WERI-Rb-1 (cell line): ENCODE data around the gene GPR171.

Experiments used
- DNase-seq: peaks from one replicate; pipeline ENCODE4 v3.0.0-alpha.2; 2020
- H3K27ac ChIP-seq: fragments of 250-450 bp; sonication (Bioruptor Pico); 2 replicates; pipeline ENCODE4 v1.5.1; 2020; ENCODE audit warnings: mild to moderate bottlenecking, moderate library complexity
- H3K27me3 ChIP-seq: fragments of 250-450 bp; sonication (Bioruptor Pico); 2 replicates; pipeline ENCODE4 v1.5.1; 2021; ENCODE audit warnings: mild to moderate bottlenecking, low read depth, moderate library complexity; ENCODE audit not compliant: insufficient read depth, severe bottlenecking
- H3K36me3 ChIP-seq: fragments of 250-450 bp; sonication (Bioruptor Pico); 2 replicates; pipeline ENCODE4 v1.5.1; 2020; ENCODE audit warnings: mild to moderate bottlenecking, moderate library complexity
- H3K4me3 ChIP-seq: 2 replicates; pipeline ENCODE4 v1.5.1; 2011; ENCODE audit warnings: low read depth, mild to moderate bottlenecking, control low read depth, low read length
- H3K9me3 ChIP-seq: fragments of 250-450 bp; sonication (Bioruptor Pico); 2 replicates; pipeline ENCODE4 v1.5.1; 2021; ENCODE audit warnings: mild to moderate bottlenecking, moderate library complexity; ENCODE audit not compliant: severe bottlenecking
- TF ChIP-seq, protein P1 (sequence below): IDR thresholded peaks from 2 replicates; pipeline ENCODE4 v1.5.1; 2011; ENCODE audit warnings: low read depth, mild to moderate bottlenecking, control low read depth, inconsistent platforms, low read length

Gene GPR171

DNA sequence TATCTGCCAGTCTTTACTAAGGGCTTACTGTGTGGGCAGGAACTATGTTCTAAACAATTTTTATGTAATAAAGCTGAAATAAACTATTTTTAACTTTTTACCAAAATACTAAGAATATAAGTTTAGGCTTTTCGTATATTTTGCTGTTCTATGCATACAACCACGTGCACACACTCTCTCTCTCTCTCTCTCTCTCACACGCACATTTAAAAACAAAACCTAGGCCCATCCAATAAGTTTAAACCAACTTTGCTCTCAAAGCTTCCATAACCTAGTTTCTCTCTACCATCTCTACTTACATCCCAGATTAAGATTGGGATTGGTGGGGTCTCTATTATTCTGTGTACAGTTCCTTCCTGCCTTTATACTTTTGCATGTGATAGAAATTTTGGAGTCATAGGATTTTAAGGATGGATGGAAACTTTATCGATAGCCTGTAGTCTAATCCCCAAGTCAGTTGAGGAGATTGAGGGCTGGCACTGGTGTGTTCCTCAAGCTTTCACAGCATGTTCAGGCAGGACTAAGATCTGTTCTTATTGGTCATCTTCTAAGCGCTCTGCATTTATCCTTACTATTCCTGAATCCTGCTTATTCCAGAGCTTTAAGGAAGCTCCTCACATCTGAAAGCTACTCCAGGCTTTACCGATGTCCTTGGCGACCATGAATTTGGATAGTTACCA lies 1.8 kb downstream of the GPR171 start:
- DNase-seq = no peak

DNA sequence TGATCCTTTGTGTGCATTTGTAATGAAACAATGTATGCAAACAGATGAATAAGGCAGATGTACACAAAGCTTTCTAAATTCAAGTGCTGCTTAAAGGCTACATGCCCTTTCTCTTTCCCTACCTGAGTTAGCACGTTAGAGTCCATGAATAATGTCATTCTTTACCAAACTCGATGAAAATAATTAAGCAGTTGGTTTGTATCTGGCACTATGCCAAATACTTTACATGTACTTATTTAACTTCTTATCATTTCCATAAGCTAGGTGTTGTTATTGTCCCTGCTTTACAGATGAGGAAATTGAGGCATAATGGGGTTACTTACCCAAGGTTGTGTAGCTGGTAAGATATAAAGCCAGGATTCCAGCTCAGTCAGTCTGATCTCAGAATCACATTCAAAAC lies 2.4 kb downstream of the GPR171 start:
- DNase-seq = no peak
- no peaks in the 10 kb centered on the region for H3K9me3 ChIP-seq
- TF ChIP-seq, protein P1, sequence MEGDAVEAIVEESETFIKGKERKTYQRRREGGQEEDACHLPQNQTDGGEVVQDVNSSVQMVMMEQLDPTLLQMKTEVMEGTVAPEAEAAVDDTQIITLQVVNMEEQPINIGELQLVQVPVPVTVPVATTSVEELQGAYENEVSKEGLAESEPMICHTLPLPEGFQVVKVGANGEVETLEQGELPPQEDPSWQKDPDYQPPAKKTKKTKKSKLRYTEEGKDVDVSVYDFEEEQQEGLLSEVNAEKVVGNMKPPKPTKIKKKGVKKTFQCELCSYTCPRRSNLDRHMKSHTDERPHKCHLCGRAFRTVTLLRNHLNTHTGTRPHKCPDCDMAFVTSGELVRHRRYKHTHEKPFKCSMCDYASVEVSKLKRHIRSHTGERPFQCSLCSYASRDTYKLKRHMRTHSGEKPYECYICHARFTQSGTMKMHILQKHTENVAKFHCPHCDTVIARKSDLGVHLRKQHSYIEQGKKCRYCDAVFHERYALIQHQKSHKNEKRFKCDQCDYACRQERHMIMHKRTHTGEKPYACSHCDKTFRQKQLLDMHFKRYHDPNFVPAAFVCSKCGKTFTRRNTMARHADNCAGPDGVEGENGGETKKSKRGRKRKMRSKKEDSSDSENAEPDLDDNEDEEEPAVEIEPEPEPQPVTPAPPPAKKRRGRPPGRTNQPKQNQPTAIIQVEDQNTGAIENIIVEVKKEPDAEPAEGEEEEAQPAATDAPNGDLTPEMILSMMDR = no peak
- H3K4me3 ChIP-seq = no peak overlapping the region
- no peaks in the 10 kb centered on the region for H3K36me3 ChIP-seq
- no peaks in the 10 kb centered on the region for H3K27me3 ChIP-seq
- H3K27ac ChIP-seq = no peak overlapping the region

More for the DNA sequence above, 1.8 kb downstream of the GPR171 start:
- no peak overlapping the region for H3K27ac ChIP-seq
- no peaks in the 10 kb centered on the region for H3K9me3 ChIP-seq
- H3K4me3 ChIP-seq = no peak overlapping the region
- no peaks in the 10 kb centered on the region for H3K36me3 ChIP-seq
- TF ChIP-seq, protein P1 = no peak
- H3K27me3 ChIP-seq = no peaks in the 10 kb centered on the region

DNA sequence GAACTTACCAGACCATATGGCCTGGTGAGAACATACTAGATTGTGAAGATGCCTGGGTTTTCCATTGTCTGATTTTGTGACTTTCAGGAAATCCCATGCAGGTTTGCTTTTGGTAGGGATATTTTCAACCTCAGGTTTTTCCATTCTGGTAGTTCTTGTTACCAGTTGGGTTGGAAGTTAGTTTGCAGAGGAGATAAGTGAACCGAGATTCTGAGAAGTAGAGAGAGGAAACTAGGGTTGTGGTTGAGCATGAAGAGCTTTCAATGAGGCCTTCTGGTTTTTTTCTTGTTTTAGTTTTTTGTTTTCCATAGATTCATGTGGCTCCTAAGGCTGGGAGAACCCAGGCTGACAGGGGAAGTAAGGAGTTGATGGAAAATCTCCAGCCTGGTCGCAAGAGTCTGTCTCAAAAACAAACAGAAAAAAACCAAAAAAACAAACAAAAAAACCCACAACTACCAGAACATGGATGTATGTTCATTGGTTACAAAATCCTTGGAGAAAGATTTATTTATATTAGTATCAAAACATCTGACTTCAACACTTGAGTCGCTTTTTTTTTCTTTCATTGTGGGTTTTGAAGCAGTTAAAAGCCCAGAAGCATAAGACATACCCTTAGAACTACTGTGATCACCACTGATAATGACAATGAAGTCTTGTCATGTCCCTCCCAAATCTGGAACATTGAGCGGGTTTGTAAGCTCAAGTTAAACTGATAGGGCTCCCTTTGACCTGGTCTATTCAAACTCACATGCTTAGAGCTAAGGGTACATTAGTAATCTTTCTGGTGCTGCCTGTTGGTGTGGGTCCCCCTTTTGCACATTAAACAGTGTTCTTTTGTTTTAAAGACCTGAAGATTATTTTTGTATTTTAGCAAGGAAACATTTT lies 3.2 kb downstream of the GPR171 start:
- no peaks in the 10 kb centered on the region for H3K27me3 ChIP-seq
- no peaks in the 10 kb centered on the region for H3K9me3 ChIP-seq
- H3K36me3 ChIP-seq = no peaks in the 10 kb centered on the region
- H3K27ac ChIP-seq = no peak overlapping the region
- no peak for DNase-seq
- no peak overlapping the region for H3K4me3 ChIP-seq
- TF ChIP-seq, protein P1 = no peak

DNA sequence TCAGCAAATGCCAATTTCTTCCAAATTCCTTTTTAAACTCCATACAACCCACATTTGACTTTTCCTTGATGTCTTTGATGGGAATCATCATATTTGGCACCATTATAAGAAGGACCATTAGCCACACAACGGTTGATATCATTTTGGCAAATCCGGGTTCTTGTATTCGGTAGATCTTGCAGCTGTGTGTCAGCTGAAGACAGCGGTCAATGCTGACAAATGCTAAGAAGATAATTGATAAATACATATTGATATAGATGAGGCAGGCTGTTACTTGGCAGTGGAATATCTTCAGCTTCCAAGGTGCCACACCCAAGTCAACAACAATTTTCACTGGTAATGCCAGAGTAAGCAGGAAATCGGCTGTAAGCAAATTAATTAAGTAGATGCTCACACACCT lies 4.2 kb downstream of the GPR171 start:
- DNase-seq = no peak
- no peaks in the 10 kb centered on the region for H3K9me3 ChIP-seq
- TF ChIP-seq, protein P1 = no peak
- H3K4me3 ChIP-seq = no peak overlapping the region
- H3K27me3 ChIP-seq = no peaks in the 10 kb centered on the region
- H3K36me3 ChIP-seq = no peaks in the 10 kb centered on the region
- H3K27ac ChIP-seq = no peak overlapping the region

DNA sequence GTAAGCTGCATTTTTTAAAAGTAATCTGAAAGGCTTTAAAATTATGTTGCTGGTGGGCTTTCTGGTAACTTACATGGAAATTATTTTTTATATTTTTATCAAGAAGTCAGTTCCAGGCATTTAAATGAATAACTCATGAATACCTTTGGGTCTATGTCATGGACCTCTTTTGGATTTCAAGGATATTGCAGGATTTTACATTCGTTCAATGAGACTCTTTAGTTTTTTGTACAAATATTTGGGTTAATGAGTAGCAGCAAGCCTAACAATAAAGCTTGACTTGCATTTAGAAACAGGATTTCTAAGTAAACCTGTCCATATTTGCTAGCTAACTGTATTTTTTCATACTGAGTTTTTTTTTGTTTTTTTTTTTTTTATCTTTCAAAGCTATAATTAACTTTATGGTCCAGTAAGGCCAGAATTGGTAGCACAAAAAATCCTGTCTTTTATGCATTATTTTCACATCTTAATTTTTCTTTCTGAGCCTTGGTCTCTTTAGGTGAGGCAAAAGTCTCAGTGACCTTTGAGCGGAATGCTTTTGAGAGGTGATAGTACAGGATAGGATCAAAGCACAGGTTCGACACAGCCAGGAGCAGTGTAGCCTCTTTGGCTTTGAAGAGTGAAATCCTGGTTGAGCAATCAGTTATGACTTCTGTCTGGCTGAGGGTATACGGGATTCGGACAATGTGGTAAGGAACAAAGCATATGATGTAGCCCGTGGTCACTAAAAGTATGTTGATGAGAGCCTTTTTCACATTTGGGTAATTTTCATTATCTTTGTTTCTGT lies 4.8 kb downstream of the GPR171 start:
- no peak for DNase-seq
- H3K4me3 ChIP-seq = no peak overlapping the region
- TF ChIP-seq, protein P1 = no peak
- no peaks in the 10 kb centered on the region for H3K9me3 ChIP-seq
- H3K36me3 ChIP-seq = no peaks in the 10 kb centered on the region
- no peaks in the 10 kb centered on the region for H3K27me3 ChIP-seq
- H3K27ac ChIP-seq = no peak overlapping the region
